GM12891 (cell line): ENCODE results near the gene STAB1.

ENCODE experiments used
- DNase-seq: peaks from one replicate; pipeline ENCODE4 v3.0.0; 2011; ENCODE audit warnings: low spot score; ENCODE audit not compliant: insufficient read length
- FAIRE-seq: peaks from 2 replicates; lab custom pipeline; 2011; peaks lifted over from hg19 to GRCh38; lab: Jason Lieb, UNC
- PAX5 ChIP-seq: IDR thresholded peaks from 2 replicates; pipeline ENCODE4 v1.6.1; 2011; ENCODE audit warnings: low read length, moderate library complexity, mild to moderate bottlenecking; ENCODE audit not compliant: insufficient read depth, severe bottlenecking
- POLR2A ChIP-seq: IDR thresholded peaks from 2 replicates; pipeline ENCODE4 v1.6.1; 2011; ENCODE audit warnings: low read depth, low read length, control low read depth
- POLR2AphosphoS5 ChIP-seq: IDR thresholded peaks from 2 replicates; pipeline ENCODE4 v1.6.1; 2011; ENCODE audit warnings: low read depth, low read length, control low read depth
- POU2F2 ChIP-seq: IDR thresholded peaks from 2 replicates; pipeline ENCODE4 v1.6.1; 2011; ENCODE audit warnings: low read depth, mild to moderate bottlenecking, control low read depth, low read length, moderate library complexity
- SPI1 ChIP-seq: IDR thresholded peaks from 2 replicates; pipeline ENCODE4 v1.6.1; 2011; ENCODE audit warnings: low read depth, low read length, control low read depth
- TAF1 ChIP-seq: IDR thresholded peaks from 2 replicates; pipeline ENCODE4 v1.6.1; 2011; ENCODE audit warnings: low read depth, low read length, control low read depth

STAB1 gene

GRCh38 chr3:52507359-52507758, 12.2 kb downstream of the STAB1 start:
- no peak for DNase-seq
- no peak for TF ChIP-seq PAX5
- TF ChIP-seq POLR2AphosphoS5 = no peak
- TF ChIP-seq TAF1 = no peak
- no peak for TF ChIP-seq SPI1
- no peak for TF ChIP-seq POU2F2
- no peak for TF ChIP-seq POLR2A
- FAIRE-seq = no peak

GRCh38 chr3:52509753-52510328, 14.7 kb downstream of the STAB1 start:
- DNase-seq = no peak
- no peak for TF ChIP-seq POLR2A
- no peak for TF ChIP-seq POLR2AphosphoS5
- TF ChIP-seq TAF1 = no peak
- no peak for TF ChIP-seq PAX5
- TF ChIP-seq SPI1 = no peak
- TF ChIP-seq POU2F2 = no peak
- FAIRE-seq = no peak

DNA sequence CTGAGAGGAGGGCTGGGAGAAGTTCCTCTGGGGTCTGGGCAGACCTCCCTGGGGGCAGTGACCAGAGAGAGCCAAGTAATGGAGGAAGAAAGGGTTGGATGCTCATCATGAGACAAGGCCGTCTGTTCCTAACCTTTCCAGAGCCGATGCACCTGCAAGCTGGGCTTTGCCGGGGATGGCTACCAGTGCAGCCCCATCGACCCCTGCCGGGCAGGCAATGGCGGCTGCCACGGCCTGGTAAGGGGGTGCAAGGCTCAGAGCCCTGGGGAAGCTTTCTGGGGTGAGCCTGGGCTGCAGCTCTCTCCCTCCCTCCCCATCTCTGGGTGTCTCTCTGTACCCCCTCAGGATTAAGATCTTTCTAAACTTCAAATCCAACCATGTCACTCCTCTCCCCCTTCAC, 16.4 kb downstream of the STAB1 start:
- DNase-seq = no peak
- TF ChIP-seq TAF1 (no peak), PAX5 (no peak), POLR2A (no peak), POU2F2 (no peak), POLR2AphosphoS5 (no peak), SPI1 (no peak)
- FAIRE-seq = no peak

- FAIRE-seq (no peak), DNase-seq (no peak)
- TF ChIP-seq PAX5 (no peak), POLR2AphosphoS5 (no peak), POLR2A (no peak), TAF1 (no peak), SPI1 (no peak), POU2F2 (no peak)
These were observed 17.0 kb downstream of the STAB1 start for GRCh38 chr3:52512105-52512504.

DNA sequence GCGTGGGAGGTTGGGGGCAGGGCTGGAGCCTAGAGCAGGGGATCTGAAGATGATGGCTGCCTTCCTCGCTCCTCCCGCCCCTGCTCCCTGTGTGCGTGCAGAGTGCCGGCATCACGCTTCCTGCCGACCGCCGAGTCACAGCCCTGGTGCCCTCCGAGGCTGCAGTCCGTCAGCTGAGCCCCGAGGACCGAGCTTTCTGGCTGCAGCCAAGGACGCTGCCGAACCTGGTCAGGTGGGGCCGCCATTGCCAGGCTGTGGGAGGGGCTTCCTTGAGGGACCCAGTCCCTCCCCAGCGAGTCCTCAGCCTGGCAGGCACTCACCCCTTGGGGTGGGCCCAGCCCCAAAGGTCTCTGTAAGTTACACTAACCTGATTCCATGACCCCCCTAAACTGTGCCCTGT, 17.6 kb downstream of the STAB1 start:
- FAIRE-seq = no peak

GRCh38 chr3:52513281-52513680, 18.1 kb downstream of the STAB1 start:
- FAIRE-seq (no peak), DNase-seq (no peak)
- TF ChIP-seq POLR2A = no peak
- no peak for TF ChIP-seq SPI1
- TF ChIP-seq TAF1 = no peak
- TF ChIP-seq PAX5 = no peak
- no peak for TF ChIP-seq POLR2AphosphoS5
- TF ChIP-seq POU2F2 = no peak

More for the DNA sequence above, 17.6 kb downstream of the STAB1 start:
- TF ChIP-seq POLR2AphosphoS5 = no peak
- TF ChIP-seq POLR2A = no peak
- no peak for TF ChIP-seq PAX5
- no peak for TF ChIP-seq TAF1
- no peak for TF ChIP-seq SPI1
- TF ChIP-seq POU2F2 = no peak
- no peak for DNase-seq

DNA sequence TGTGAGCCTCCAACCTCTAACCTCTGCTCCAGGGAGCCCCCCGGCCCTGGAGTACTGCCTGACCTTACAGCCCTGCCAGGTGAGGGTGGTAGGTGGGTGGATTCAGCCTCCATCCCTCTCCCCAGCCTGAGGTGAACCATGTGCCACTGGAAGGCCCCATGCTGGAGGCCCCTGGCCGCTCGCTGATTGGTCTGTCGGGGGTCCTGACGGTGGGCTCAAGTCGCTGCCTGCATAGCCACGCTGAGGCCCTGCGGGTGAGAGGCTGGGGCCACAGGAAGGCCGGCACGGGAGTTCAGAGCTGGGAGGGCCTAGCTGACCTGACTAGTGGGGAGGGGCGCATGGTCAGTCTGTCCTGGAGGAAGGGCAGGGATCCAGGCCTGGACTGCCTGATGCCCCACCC, 19.4 kb downstream of the STAB1 start:
- DNase-seq = no peak
- TF ChIP-seq TAF1 (no peak), POLR2A (no peak), POU2F2 (no peak), SPI1 (no peak), PAX5 (no peak)
- no peak for FAIRE-seq

GRCh38 chr3:52515192-52515591, 20.1 kb downstream of the STAB1 start:
- FAIRE-seq (no peak), DNase-seq (no peak)
- TF ChIP-seq POLR2AphosphoS5 (no peak), TAF1 (no peak), POU2F2 (no peak), PAX5 (no peak), POLR2A (no peak), SPI1 (no peak)

DNA sequence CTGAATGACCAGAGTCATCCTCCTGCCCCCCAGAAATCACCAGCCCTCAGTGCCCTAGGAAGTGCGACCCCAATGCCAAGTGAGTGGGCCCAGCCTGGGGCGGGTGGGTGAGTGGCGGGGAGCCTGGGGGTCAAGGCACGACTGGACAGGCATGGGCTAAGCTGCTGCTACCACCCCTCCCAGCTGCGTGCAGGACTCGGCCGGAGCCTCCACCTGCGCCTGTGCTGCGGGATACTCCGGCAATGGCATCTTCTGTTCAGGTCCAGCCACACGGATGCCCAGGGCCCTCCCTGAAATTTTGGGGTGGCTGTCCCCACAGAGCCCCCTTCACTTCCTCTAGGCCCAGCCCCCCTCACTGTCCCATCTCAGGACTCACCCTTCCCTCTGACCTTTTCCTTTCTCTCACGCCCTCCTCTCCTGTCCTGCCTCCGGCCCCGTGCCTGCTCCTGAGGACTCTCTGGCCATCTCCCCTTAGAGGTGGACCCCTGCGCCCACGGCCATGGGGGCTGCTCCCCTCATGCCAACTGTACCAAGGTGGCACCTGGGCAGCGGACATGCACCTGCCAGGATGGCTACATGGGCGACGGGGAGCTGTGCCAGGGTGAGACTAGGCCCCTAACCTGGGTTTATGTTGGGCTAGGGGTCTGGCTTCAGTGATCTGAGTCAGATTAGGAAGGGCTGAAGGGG, 21.5 kb downstream of the STAB1 start:
- TF ChIP-seq PAX5 (no peak), POLR2AphosphoS5 (no peak), POLR2A (no peak), POU2F2 (no peak), TAF1 (no peak), SPI1 (no peak)

GRCh38 chr3:52517796-52518722, 22.9 kb downstream of the STAB1 start:
- no peak for FAIRE-seq
- TF ChIP-seq TAF1 = no peak
- TF ChIP-seq POU2F2 = no peak
- TF ChIP-seq POLR2AphosphoS5 = no peak
- TF ChIP-seq POLR2A = no peak
- no peak for TF ChIP-seq PAX5
- no peak for TF ChIP-seq SPI1
- no peak for DNase-seq

More for the DNA sequence above, 21.5 kb downstream of the STAB1 start:
- no peak for FAIRE-seq
- DNase-seq = no peak
